GM12878 (cell line): Measurements from ENCODE around the gene SLC25A30.

Experiments used
- CEBPB ChIP-seq, 2 experiments: fragments of 150-350 bp in 1 of 2; IDR thresholded peaks; 2 replicates each; pipeline ENCODE4 v1.6.1; 2012 to 2014; ENCODE audit warnings: low read depth in 2 of 2, low read length in 2 of 2, borderline replicate concordance in 1 of 2, inconsistent platforms in 1 of 2
- CTCF ChIP-seq, 3 experiments: IDR thresholded peaks in 2 of 3; conservative IDR thresholded peaks in 1 of 3; 2 replicates each; pipeline ENCODE4 v1.5.1; 2011; ENCODE audit warnings: low read depth in 3 of 3, low read length in 3 of 3, mild to moderate bottlenecking in 3 of 3, control low read depth in 2 of 3, moderate library complexity in 2 of 3, inconsistent platforms in 1 of 3, mixed read lengths in 1 of 3; ENCODE audit not compliant: control insufficient read depth in 2 of 3, insufficient read depth in 1 of 3; ENCODE audit errors: extremely low read depth in 1 of 3
- MYB ChIP-seq: fragments of 150-350 bp; IDR thresholded peaks from 2 replicates; pipeline ENCODE4 v1.6.1; 2014; ENCODE audit warnings: mild to moderate bottlenecking, low read depth, low read length, borderline replicate concordance
- PBX3 ChIP-seq: IDR thresholded peaks from 2 replicates; pipeline ENCODE4 v1.6.1; 2011; ENCODE audit warnings: mild to moderate bottlenecking, low read depth, low read length, moderate library complexity; ENCODE audit not compliant: insufficient replicate concordance
- POLR2A ChIP-seq: IDR thresholded peaks from 2 replicates; pipeline ENCODE4 v1.6.1; 2011; ENCODE audit warnings: low read depth, mild to moderate bottlenecking, low read length
- POLR2AphosphoS5 ChIP-seq: IDR thresholded peaks from 2 replicates; pipeline ENCODE4 v1.6.1; 2011; ENCODE audit warnings: mild to moderate bottlenecking, low read length, inconsistent platforms
- ZBTB33 ChIP-seq: fragments of 450-650 bp; IDR thresholded peaks from 2 replicates; pipeline ENCODE4 v1.6.1; 2017; ENCODE audit warnings: mild to moderate bottlenecking

- no peak for TF ChIP-seq POLR2A
- TF ChIP-seq CTCF (IDR thresholded peaks at IDR 0.05 in 2 of 3, conservative IDR thresholded peaks at IDR 0.05 in 1 of 3; ENCODE audit: control insufficient read depth in 2 of 3, extremely low read depth in 1 of 3, insufficient read depth in 1 of 3, low read depth in 3 of 3, low read length in 3 of 3), result no peak
- no peak for TF ChIP-seq MYB
- no peak for TF ChIP-seq ZBTB33
- no peak for TF ChIP-seq POLR2AphosphoS5
- no peak for TF ChIP-seq PBX3
- no peak for TF ChIP-seq CEBPB (IDR thresholded peaks at IDR 0.05; ENCODE audit: borderline replicate concordance in 1 of 2, low read depth in 2 of 2, low read length in 2 of 2)
Measured at GRCh38 chr13:45385907-45386553, 32.1 kb downstream of the SLC25A30 start.
